ENCODE data around the gene KRTAP10-2. TPM values are rescaled to one million over a fixed set of nuclear protein-coding genes. Genes with fewer than 3 reads are reported as not detected.

Gene KRTAP10-2
- total RNA-seq, 4 donors from 2014 or later: 0.76 to 11.1 (median 10.1) TPM; not detected in 1

DNA sequence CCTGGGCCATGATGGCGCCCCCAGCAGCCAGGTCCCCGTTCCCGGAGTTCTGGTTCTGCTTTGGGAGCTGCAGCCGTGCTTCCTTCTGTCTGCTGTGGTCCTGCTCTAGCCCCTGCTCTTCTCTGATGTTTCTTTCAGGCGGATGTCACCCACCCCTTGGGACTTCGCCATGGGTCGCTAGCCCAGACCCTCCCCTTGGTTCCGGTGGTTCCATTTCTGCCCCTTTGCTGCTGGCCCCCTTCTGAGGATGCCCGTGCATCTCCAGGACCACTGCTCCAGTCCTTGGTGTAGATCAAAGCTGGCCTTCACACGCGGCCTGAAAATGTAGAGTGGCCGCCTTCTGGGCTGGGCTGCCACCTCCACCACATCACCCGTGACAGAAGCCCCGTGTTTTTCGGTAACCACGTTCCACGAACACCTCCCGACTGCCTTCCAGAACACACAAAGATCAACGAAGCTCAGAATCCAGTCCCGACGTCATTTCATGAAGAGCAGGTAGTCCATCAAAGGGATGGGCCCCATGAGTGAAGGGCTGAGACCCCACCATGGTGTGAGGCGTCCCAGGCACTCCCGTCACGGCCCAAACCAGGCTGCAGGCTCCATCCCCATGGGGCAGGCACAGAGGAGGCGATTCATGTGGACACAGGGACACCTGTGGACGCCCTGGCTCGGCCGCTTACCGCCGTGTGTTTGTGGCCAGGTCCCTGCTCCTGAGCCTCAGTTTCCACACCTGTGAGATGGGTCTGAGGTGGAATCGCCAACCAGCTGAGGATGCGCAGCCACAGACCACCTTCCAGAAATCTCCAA, 35.7 kb downstream of the KRTAP10-2 start:
- Histone ChIP-seq H3K9me3 (no peaks in the 10 kb centered on the region), H3K4me3 (no peak overlapping the region), H3K27ac (no peak overlapping the region), H3K4me1 (peaks cover 5% of the 10 kb centered on the region), H3K36me3 (no peaks in the 10 kb centered on the region), H3K27me3 (peaks cover 21% of the 10 kb centered on the region)
- TF ChIP-seq, protein P1, sequence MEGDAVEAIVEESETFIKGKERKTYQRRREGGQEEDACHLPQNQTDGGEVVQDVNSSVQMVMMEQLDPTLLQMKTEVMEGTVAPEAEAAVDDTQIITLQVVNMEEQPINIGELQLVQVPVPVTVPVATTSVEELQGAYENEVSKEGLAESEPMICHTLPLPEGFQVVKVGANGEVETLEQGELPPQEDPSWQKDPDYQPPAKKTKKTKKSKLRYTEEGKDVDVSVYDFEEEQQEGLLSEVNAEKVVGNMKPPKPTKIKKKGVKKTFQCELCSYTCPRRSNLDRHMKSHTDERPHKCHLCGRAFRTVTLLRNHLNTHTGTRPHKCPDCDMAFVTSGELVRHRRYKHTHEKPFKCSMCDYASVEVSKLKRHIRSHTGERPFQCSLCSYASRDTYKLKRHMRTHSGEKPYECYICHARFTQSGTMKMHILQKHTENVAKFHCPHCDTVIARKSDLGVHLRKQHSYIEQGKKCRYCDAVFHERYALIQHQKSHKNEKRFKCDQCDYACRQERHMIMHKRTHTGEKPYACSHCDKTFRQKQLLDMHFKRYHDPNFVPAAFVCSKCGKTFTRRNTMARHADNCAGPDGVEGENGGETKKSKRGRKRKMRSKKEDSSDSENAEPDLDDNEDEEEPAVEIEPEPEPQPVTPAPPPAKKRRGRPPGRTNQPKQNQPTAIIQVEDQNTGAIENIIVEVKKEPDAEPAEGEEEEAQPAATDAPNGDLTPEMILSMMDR (IDR thresholded peaks at IDR 0.05): no peak
- TF ChIP-seq POLR2AphosphoS5 (IDR thresholded peaks at IDR 0.05): no peak
- TF ChIP-seq EP300 (IDR thresholded peaks at IDR 0.05): no peak
- TF ChIP-seq POLR2A (IDR thresholded peaks at IDR 0.05): no peak
- WGBS: 81% methylated on average over 22 of the region's 32 CpGs
- DNase-seq (ENCODE audit: low spot score in 2 of 2): no peak

DNA sequence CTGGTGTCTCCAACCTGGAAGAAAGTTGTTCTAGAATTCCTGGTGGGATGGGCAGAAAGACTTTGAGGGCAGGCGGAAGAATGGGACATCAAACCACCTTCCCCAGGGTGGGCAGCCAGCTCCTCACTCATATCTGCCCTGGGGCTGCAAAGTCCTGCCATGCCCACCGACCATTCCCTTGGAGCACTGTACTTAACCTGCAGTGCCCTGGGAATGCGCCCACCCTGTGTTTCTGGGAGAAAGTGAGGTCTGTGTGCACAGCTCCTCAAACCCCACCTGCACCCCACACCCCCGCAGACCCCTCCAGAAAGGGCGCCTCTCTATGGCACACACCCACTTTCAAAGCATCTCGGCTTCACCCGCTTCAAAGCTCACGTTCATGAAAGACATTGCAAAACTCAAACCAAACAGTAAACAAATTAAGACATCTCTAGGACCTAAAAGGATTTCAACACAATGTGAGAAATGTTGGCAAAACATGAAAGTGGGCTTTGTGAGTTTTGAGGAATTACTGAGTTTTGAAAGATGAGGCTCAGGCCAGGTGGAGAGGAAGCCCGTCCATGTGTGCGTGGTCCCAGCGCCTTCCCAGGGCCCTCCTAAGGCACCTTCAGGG, 36.5 kb downstream of the KRTAP10-2 start:
- Histone ChIP-seq H3K27me3 (peaks cover 25% of the 10 kb centered on the region), H3K4me1 (peaks cover 12% of the 10 kb centered on the region), H3K4me3 (no peak overlapping the region), H3K36me3 (no peaks in the 10 kb centered on the region), H3K27ac (no peak overlapping the region), H3K9me3 (no peaks in the 10 kb centered on the region)
- no peak for TF ChIP-seq EP300 (IDR thresholded peaks at IDR 0.05)
- TF ChIP-seq POLR2A (IDR thresholded peaks at IDR 0.05): no peak
- TF ChIP-seq, protein P1 (IDR thresholded peaks at IDR 0.05): no peak
- TF ChIP-seq POLR2AphosphoS5 (IDR thresholded peaks at IDR 0.05): no peak
- DNase-seq (ENCODE audit: low spot score in 2 of 2): no peak
- 66% methylated on average over 11 of the region's 11 CpGs for WGBS

DNA sequence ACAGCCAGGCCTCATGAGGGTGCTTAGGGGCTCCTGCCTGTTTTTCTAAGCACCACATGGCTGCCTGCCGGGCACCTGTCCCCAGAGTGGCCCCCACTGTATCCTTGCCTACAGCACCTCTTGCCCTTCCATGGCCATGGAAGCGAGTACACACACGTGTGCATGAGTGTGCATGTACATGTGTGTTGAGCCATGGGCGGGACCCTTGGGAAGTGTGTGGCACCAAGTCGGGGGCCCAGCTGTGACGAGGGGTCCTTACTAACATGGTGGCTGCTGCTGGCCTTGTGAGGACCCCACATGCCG, 37.1 kb downstream of the KRTAP10-2 start:
- no peaks in the 10 kb centered on the region for H3K9me3 ChIP-seq
- H3K4me3 ChIP-seq: no peak overlapping the region
- TF ChIP-seq, protein P1 (IDR thresholded peaks at IDR 0.05): no peak
- TF ChIP-seq EP300 (IDR thresholded peaks at IDR 0.05): no peak
- TF ChIP-seq POLR2A (IDR thresholded peaks at IDR 0.05): no peak
- TF ChIP-seq POLR2AphosphoS5 (IDR thresholded peaks at IDR 0.05): no peak
- no peak for DNase-seq (ENCODE audit: low spot score in 2 of 2)
- H3K27me3 ChIP-seq: peaks cover 26% of the 10 kb centered on the region
- H3K4me1 ChIP-seq: peaks cover 19% of the 10 kb centered on the region
- H3K36me3 ChIP-seq: no peaks in the 10 kb centered on the region
- no peak overlapping the region for H3K27ac ChIP-seq
- 90% methylated on average over 6 of the region's 7 CpGs for WGBS

DNA sequence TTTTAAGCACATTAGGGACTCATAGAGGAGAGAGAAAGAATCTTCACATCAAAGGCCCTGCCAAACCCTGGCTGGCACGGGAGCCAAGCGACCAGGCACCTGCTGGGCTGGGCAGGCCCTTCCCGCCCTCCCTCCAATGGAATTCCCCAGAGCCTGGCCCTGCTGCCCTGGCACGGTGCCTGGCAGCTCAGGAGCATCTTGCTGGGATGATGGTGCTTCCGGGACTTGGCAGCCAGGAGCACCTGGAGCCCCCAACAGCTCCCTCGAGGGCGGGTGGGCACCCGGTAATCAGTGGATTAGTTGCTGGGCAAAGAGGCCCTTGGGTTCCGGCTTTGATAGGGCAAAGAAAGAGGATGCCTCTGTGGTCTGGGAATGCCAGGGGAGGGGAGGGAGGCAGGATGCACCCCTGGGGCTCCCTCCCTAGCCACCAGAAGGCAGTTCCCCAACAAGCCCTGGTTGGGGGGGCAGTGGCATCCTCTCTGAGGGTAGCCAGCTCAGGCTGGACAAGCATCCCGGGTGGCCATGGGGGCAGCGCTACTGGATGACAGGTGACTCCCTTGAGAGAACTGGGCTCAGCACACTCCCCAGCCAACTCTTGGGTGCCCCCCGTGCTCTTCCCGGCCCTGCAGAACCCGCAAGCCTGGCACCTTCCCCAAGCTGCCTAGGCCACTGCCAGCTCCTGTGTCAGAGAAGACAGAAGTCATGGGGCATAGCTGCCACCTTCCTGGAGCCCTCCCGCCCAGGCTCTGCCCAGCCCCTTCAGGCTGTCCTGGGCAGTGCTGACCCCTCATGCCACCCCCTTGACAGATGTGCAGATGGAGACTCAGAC, 37.7 kb downstream of the KRTAP10-2 start:
- Histone ChIP-seq H3K27me3 (peaks cover 29% of the 10 kb centered on the region), H3K9me3 (no peaks in the 10 kb centered on the region), H3K4me3 (no peak overlapping the region), H3K27ac (no peak overlapping the region), H3K4me1 (peaks cover 19% of the 10 kb centered on the region), H3K36me3 (no peaks in the 10 kb centered on the region)
- 68% methylated on average over 6 of the region's 15 CpGs for WGBS
- TF ChIP-seq, protein P1 (IDR thresholded peaks at IDR 0.05): no peak
- TF ChIP-seq POLR2A (IDR thresholded peaks at IDR 0.05) (no peak), EP300 (IDR thresholded peaks at IDR 0.05) (no peak), POLR2AphosphoS5 (IDR thresholded peaks at IDR 0.05) (no peak)
- no peak for DNase-seq (ENCODE audit: low spot score in 2 of 2)
